Peyer's patch (tissue), 4 donors: ENCODE measurements around the gene PPT2. TPM values are rescaled to one million over a fixed set of nuclear protein-coding genes. Genes with fewer than 3 reads are reported as not detected.
"Not testable (repeated sequence)": the region's sequence is repeated elsewhere in the genome, so short reads cannot be mapped to it uniquely, and the experiment has no call there.

Source experiments
- DNase-seq, 3 donors: peaks; one replicate each; pipeline ENCODE4 v3.0.0-alpha.2; 2017 to 2019
- H3K27ac ChIP-seq, 4 donors: fragments of 200-600 bp; sonication (generic); one replicate each; pipeline ENCODE4 v1.5.1; 2016 to 2019
- H3K27me3 ChIP-seq, 2 donors: fragments of 200-600 bp; sonication (generic); one replicate each; pipeline ENCODE4 v1.5.1; 2019
- H3K36me3 ChIP-seq, 3 donors: fragments of 200-600 bp; sonication (generic); one replicate each; pipeline ENCODE4 v1.5.1; 2016 to 2019
- H3K4me1 ChIP-seq, 4 donors: fragments of 200-600 bp; sonication (generic); one replicate each; pipeline ENCODE4 v1.5.1; 2016 to 2019
- H3K4me3 ChIP-seq, 4 donors: fragments of 200-600 bp; sonication (generic); 1 replicate in 3 of 4; 2 replicates in 1 of 4; pipeline ENCODE4 v1.5.1; 2016 to 2019; ENCODE audit warnings: mild to moderate bottlenecking in 1 of 4
- H3K9me3 ChIP-seq, 4 donors: fragments of 200-600 bp; sonication (generic); one replicate each; pipeline ENCODE4 v1.5.1; 2016 to 2019; ENCODE audit warnings: mild to moderate bottlenecking in 1 of 4
- CTCF ChIP-seq, 6 experiments: fragments of 450-650 bp in 4 of 6; fragments of 200-600 bp in 2 of 6; sonication (generic) in 1 of 6; IDR thresholded peaks; one replicate each; pipeline ENCODE4 v1.5.1; 2017 to 2019; ENCODE audit warnings: antibody characterized with exemption in 6 of 6, mild to moderate bottlenecking in 3 of 6, moderate library complexity in 1 of 6
- POLR2A ChIP-seq, 2 donors: fragments of 450-650 bp; IDR thresholded peaks; one replicate each; pipeline ENCODE4 v1.5.1; 2017; ENCODE audit warnings: antibody characterized with exemption in 2 of 2, mild to moderate bottlenecking in 2 of 2, moderate library complexity in 2 of 2
- small RNA-seq, 2 donors: library from RNA; depleted of rRNA; stranded (forward); fragments of <200 nt; gene quantifications; one replicate each; pipeline ENCODE3, GENCODE V24; 2016
- total RNA-seq, 4 donors: library from RNA; depleted of rRNA; stranded (reverse); fragments of >200 nt; gene quantifications; one replicate each; pipeline ENCODE4 v1.1.0, GENCODE V29; 2016

PPT2 gene
- total RNA-seq, 4 donors from 2014 or later: 7.4 to 121 (median 26.9) TPM

- H3K27ac ChIP-seq: no peak overlapping the region
- DNase-seq: no peak
- H3K36me3 ChIP-seq: no peaks in the 10 kb centered on the region
- H3K9me3 ChIP-seq: no peaks in the 10 kb centered on the region
- H3K4me1 ChIP-seq: no peaks in the 10 kb centered on the region
- TF ChIP-seq POLR2A (IDR thresholded peaks at IDR 0.05): no peak
- no peak for TF ChIP-seq CTCF (IDR thresholded peaks at IDR 0.05)
- no peak overlapping the region for H3K4me3 ChIP-seq
- no peaks in the 10 kb centered on the region for H3K27me3 ChIP-seq
Observed at GRCh38 chr6:32210191-32210601, 56.3 kb downstream of the PPT2 start.

- not testable (repeated sequence) for DNase-seq, H3K27ac ChIP-seq, H3K36me3 ChIP-seq, H3K4me3 ChIP-seq, H3K9me3 ChIP-seq, H3K4me1 ChIP-seq, H3K27me3 ChIP-seq
Observed at GRCh38 chr6:32211432-32211831, 57.5 kb downstream of the PPT2 start.

- no peaks in the 10 kb centered on the region for H3K9me3 ChIP-seq
- no peaks in the 10 kb centered on the region for H3K36me3 ChIP-seq
- no peak overlapping the region for H3K4me3 ChIP-seq
- H3K27ac ChIP-seq: no peak overlapping the region
- no peaks in the 10 kb centered on the region for H3K27me3 ChIP-seq
- no peak for TF ChIP-seq CTCF (IDR thresholded peaks at IDR 0.05)
- no peak for TF ChIP-seq POLR2A (IDR thresholded peaks at IDR 0.05)
- H3K4me1 ChIP-seq: no peaks in the 10 kb centered on the region
- DNase-seq: no peak
Observed at GRCh38 chr6:32212076-32212760, 58.3 kb downstream of the PPT2 start.

Small RNA genes within 50 kb of the gene (small RNA-seq; reads per million reads assigned to genes)
- gene AL662884.1: 0 reads per million in 2 donors
- gene MIR6833: 0 reads per million in 2 donors

Other genes starting within 250 kb of the PPT2 start
- 10 to 100 TPM; 15.3 to 63.2 (median 38.4) TPM for gene C2, start 226.4 kb upstream of the PPT2 start, total RNA-seq
- 100 to 1,000 TPM in 1 of 4 donors, 10 to 100 TPM in 3; 23.1 to 183 (median 89.9) TPM for gene CFB, start 208.0 kb upstream of the PPT2 start, total RNA-seq
- 10 to 100 TPM; 45.4 to 59.7 (median 50.2) TPM for gene NELFE, start 195.2 kb upstream of the PPT2 start, total RNA-seq
- gene SKIC2, start 195.0 kb upstream of the PPT2 start, total RNA-seq: 100 to 1,000 TPM in 2 of 4 donors, 10 to 100 TPM in 2; 81.3 to 130 (median 107) TPM
- 10 to 100 TPM; 15.1 to 47.9 (median 24.1) TPM for gene DXO, start 182.0 kb upstream of the PPT2 start, total RNA-seq
- 10 to 100 TPM; 13.7 to 56.9 (median 20.8) TPM for gene C4A, start 172.1 kb upstream of the PPT2 start, total RNA-seq
- 10 to 100 TPM; 11.0 to 80.0 (median 20.3) TPM for gene C4B, start 139.3 kb upstream of the PPT2 start, total RNA-seq
- gene CYP21A2, start 115.7 kb upstream of the PPT2 start, total RNA-seq: 1 to 10 TPM in 1 of 4 donors, not detected in 3; 1.2 TPM
- 100 to 1,000 TPM in 2 of 4 donors, 10 to 100 TPM in 2; 38.5 to 301 (median 117) TPM for gene TNXB, start 44.8 kb upstream of the PPT2 start, total RNA-seq
- 100 to 1,000 TPM in 3 of 4 donors, 10 to 100 TPM in 1; 75.3 to 408 (median 156) TPM for gene ATF6B, start 25.9 kb upstream of the PPT2 start, total RNA-seq
- 1 to 10 TPM; 5.1 to 6.6 (median 5.6) TPM for gene FKBPL, start 23.9 kb upstream of the PPT2 start, total RNA-seq
- 1 to 10 TPM in 3 of 4 donors, not detected in 1; 3.1 to 4.1 (median 3.8) TPM for gene PRRT1, start 2.2 kb upstream of the PPT2 start, total RNA-seq
- gene EGFL8, start 10.5 kb downstream of the PPT2 start, total RNA-seq: 10 to 100 TPM in 3 of 4 donors, 1 to 10 TPM in 1; 8.9 to 28.1 (median 16.2) TPM
- gene AGPAT1, start 21.9 kb downstream of the PPT2 start, total RNA-seq: 100 to 1,000 TPM in 1 of 4 donors, 10 to 100 TPM in 3; 28.9 to 140 (median 90.7) TPM
- gene RNF5, start 24.3 kb downstream of the PPT2 start, total RNA-seq: 100 to 1,000 TPM in 3 of 4 donors, 10 to 100 TPM in 1; 84.2 to 199 (median 115) TPM
- gene AGER, start 30.1 kb downstream of the PPT2 start, total RNA-seq: 10 to 100 TPM in 2 of 4 donors, 1 to 10 TPM in 2; 2.8 to 31.4 (median 9.2) TPM
- gene PBX2, start 36.1 kb downstream of the PPT2 start, total RNA-seq: 10 to 100 TPM; 33.3 to 74.3 (median 64.4) TPM
- 10 to 100 TPM in 2 of 4 donors, 1 to 10 TPM in 2; 5.3 to 38.8 (median 10.3) TPM for gene GPSM3, start 38.5 kb downstream of the PPT2 start, total RNA-seq
- gene NOTCH4, start 69.9 kb downstream of the PPT2 start, total RNA-seq: 10 to 100 TPM in 2 of 4 donors, 1 to 10 TPM in 2; 1.8 to 50.3 (median 8.9) TPM
- gene TSBP1, start 217.8 kb downstream of the PPT2 start, total RNA-seq: not detected